ENCODE measurements around the gene TLNRD1.

TLNRD1 gene

DNA sequence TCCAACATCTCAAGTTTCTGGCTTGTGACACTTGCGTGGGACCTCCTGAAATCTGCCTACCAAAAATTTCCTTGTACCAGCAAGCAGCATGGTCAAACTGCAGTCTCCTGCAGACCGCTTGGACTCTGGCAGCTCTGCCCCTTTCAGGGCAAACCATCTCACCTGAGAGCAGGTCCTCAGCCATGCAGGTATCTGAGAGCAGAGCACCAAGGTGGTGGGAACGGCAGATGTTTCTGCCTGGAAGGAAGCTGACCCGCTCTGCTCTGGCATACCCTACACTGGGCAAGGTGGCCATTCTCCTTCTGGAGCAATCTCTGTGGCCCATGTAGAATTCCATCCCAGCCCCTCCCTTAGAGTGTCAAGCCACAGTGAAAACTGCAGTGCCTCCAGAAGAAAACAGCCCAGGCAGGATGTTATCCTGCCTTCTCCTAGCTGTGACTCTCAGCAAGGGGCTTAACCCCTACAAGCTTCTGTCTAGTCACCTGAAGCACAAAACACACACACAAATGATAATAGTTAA is 32.7 kb upstream of the TLNRD1 start:
- no peak overlapping the region for H2AFZ ChIP-seq (ENCODE audit: low read depth, low read length)
- TF ChIP-seq EZH2phosphoT487 (IDR thresholded peaks at IDR 0.05; ENCODE audit: low read depth), result no peak
- TF ChIP-seq, protein P1, sequence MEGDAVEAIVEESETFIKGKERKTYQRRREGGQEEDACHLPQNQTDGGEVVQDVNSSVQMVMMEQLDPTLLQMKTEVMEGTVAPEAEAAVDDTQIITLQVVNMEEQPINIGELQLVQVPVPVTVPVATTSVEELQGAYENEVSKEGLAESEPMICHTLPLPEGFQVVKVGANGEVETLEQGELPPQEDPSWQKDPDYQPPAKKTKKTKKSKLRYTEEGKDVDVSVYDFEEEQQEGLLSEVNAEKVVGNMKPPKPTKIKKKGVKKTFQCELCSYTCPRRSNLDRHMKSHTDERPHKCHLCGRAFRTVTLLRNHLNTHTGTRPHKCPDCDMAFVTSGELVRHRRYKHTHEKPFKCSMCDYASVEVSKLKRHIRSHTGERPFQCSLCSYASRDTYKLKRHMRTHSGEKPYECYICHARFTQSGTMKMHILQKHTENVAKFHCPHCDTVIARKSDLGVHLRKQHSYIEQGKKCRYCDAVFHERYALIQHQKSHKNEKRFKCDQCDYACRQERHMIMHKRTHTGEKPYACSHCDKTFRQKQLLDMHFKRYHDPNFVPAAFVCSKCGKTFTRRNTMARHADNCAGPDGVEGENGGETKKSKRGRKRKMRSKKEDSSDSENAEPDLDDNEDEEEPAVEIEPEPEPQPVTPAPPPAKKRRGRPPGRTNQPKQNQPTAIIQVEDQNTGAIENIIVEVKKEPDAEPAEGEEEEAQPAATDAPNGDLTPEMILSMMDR (IDR thresholded peaks at IDR 0.05; ENCODE audit: low read depth, low read length), result no peak
- H3K79me2 ChIP-seq (ENCODE audit: low read length), result no peaks in the 10 kb centered on the region
- H3K27me3 ChIP-seq (ENCODE audit: low read depth, low read length), result no peaks in the 10 kb centered on the region
- no peak overlapping the region for H3K4me3 ChIP-seq (ENCODE audit: low read length)
- no peaks in the 10 kb centered on the region for H3K4me1 ChIP-seq (ENCODE audit: low read length)
- peaks cover 11% of the 10 kb centered on the region for H4K20me1 ChIP-seq (ENCODE audit: insufficient read depth, low read length)
- no peak overlapping the region for H3K9ac ChIP-seq (ENCODE audit: low read length)
- H3K27ac ChIP-seq (ENCODE audit: low read length), result no peak overlapping the region
- H3K9me3 ChIP-seq (ENCODE audit: insufficient read depth, low read length), result no peaks in the 10 kb centered on the region
- H3K4me2 ChIP-seq (ENCODE audit: low read length), result no peak overlapping the region
- H3K36me3 ChIP-seq (replicated peaks; ENCODE audit: low read depth, low read length), result peaks cover 35% of the 10 kb centered on the region

DNA sequence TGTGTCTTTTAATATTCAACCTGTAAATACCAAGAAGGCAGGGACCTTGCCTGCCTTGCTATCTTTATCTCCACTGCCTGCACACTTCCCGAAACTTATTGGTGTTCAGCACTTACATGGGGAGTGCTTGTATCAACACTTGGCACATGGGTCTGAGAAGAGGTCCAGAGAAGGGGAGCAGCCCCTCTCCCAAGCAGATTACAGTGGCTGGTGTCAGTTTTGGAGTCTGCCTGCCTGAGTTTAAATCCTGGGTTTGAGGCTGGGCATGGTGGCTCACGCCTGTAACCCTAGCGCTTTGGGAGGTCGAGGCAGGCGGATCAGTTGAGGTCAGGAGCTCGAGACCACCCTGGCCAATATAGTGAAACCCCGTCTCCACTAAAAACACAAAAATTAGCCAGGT is 31.4 kb upstream of the TLNRD1 start:
- H3K27ac ChIP-seq (ENCODE audit: low read length), result no peak overlapping the region
- H3K9ac ChIP-seq (ENCODE audit: low read length), result no peak overlapping the region
- H3K4me2 ChIP-seq (ENCODE audit: low read length), result no peak overlapping the region
- H3K4me1 ChIP-seq (ENCODE audit: low read length), result no peaks in the 10 kb centered on the region
- peaks cover 45% of the 10 kb centered on the region for H3K36me3 ChIP-seq (replicated peaks; ENCODE audit: low read depth, low read length)
- peaks cover 17% of the 10 kb centered on the region for H4K20me1 ChIP-seq (ENCODE audit: insufficient read depth, low read length)
- no peaks in the 10 kb centered on the region for H3K27me3 ChIP-seq (ENCODE audit: low read depth, low read length)
- H2AFZ ChIP-seq (ENCODE audit: low read depth, low read length), result no peak overlapping the region
- no peak for TF ChIP-seq EZH2phosphoT487 (IDR thresholded peaks at IDR 0.05; ENCODE audit: low read depth)
- TF ChIP-seq, protein P1 (IDR thresholded peaks at IDR 0.05; ENCODE audit: low read depth, low read length), result no peak
- peaks cover 7% of the 10 kb centered on the region for H3K79me2 ChIP-seq (ENCODE audit: low read length)
- H3K9me3 ChIP-seq (ENCODE audit: insufficient read depth, low read length), result no peaks in the 10 kb centered on the region
- no peak overlapping the region for H3K4me3 ChIP-seq (ENCODE audit: low read length)

DNA sequence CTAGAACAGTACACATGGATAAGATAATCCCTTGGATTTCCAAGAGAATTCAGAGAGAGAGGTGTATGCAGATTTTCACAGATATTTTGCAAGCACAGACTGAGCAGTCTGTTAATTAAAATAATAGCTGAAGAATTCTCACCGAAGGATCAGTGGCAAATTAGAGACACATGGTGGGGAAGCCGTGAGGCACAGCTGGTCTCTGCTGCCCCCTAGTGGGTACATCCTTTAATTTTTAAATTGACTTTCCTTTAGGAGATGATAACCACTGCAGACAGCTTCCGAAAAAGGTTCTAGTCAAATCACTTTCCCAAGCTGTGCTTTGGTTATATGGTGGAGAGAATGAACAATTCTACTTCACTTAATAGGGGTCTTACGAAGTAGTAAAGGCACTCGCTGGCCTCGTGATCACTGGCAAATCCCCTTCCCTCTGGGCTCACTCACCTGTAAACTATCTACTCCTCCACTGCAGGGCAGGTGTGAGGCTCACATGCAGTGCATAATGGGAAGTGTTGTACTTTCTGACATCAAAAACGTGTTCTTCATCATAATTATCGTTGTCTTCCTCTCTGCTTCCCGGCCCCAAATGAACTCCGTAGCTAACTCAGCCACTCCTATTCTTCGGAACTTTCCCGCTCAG is 30.6 kb upstream of the TLNRD1 start:
- peaks cover 45% of the 10 kb centered on the region for H3K36me3 ChIP-seq (replicated peaks; ENCODE audit: low read depth, low read length)
- peaks cover 11% of the 10 kb centered on the region for H3K79me2 ChIP-seq (ENCODE audit: low read length)
- no peak overlapping the region for H3K9ac ChIP-seq (ENCODE audit: low read length)
- no peak overlapping the region for H3K4me3 ChIP-seq (ENCODE audit: low read length)
- H2AFZ ChIP-seq (ENCODE audit: low read depth, low read length), result no peak overlapping the region
- H3K9me3 ChIP-seq (ENCODE audit: insufficient read depth, low read length), result no peaks in the 10 kb centered on the region
- no peaks in the 10 kb centered on the region for H3K27me3 ChIP-seq (ENCODE audit: low read depth, low read length)
- H3K4me1 ChIP-seq (ENCODE audit: low read length), result no peaks in the 10 kb centered on the region
- TF ChIP-seq, protein P1 (IDR thresholded peaks at IDR 0.05; ENCODE audit: low read depth, low read length), result peak; percentile 86
- TF ChIP-seq EZH2phosphoT487 (IDR thresholded peaks at IDR 0.05; ENCODE audit: low read depth), result no peak
- no peak overlapping the region for H3K4me2 ChIP-seq (ENCODE audit: low read length)
- no peak overlapping the region for H3K27ac ChIP-seq (ENCODE audit: low read length)
- H4K20me1 ChIP-seq (ENCODE audit: insufficient read depth, low read length), result peaks cover 17% of the 10 kb centered on the region

DNA sequence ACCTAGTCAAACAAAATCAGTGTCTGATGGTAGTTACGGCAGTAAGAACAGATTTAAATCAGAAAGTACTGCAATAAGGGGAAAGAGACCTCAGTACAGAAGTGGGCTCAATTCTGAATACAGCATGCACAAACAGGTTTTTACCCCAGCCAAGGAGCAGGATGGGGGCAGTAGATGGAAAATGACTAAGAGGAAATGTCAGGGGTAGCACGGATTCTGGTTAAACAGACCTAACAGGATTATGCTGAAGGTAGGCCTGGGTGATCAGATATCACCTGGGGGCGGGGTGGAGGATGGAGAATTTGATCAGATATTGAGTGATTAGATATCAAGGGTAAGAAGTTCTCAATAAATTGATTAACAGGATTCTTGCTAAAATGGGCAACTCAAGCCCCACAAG is 30.1 kb upstream of the TLNRD1 start:
- H3K79me2 ChIP-seq (ENCODE audit: low read length), result peaks cover 16% of the 10 kb centered on the region
- no peak overlapping the region for H3K27ac ChIP-seq (ENCODE audit: low read length)
- peaks cover 45% of the 10 kb centered on the region for H3K36me3 ChIP-seq (replicated peaks; ENCODE audit: low read depth, low read length)
- H2AFZ ChIP-seq (ENCODE audit: low read depth, low read length), result no peak overlapping the region
- H3K4me1 ChIP-seq (ENCODE audit: low read length), result no peaks in the 10 kb centered on the region
- no peaks in the 10 kb centered on the region for H3K9me3 ChIP-seq (ENCODE audit: insufficient read depth, low read length)
- no peak overlapping the region for H3K4me2 ChIP-seq (ENCODE audit: low read length)
- no peak overlapping the region for H3K4me3 ChIP-seq (ENCODE audit: low read length)
- no peak overlapping the region for H3K9ac ChIP-seq (ENCODE audit: low read length)
- peaks cover 17% of the 10 kb centered on the region for H4K20me1 ChIP-seq (ENCODE audit: insufficient read depth, low read length)
- no peaks in the 10 kb centered on the region for H3K27me3 ChIP-seq (ENCODE audit: low read depth, low read length)
- no peak for TF ChIP-seq EZH2phosphoT487 (IDR thresholded peaks at IDR 0.05; ENCODE audit: low read depth)
- TF ChIP-seq, protein P1 (IDR thresholded peaks at IDR 0.05; ENCODE audit: low read depth, low read length), result no peak

Measured in OCI-LY3 (cell line).